Measurements from ENCODE around the gene TAOK1. TPM values are rescaled to one million over a fixed set of nuclear protein-coding genes. Genes with fewer than 3 reads are reported as not detected.

The TAOK1 gene
- total and polyA plus RNA-seq, 9 of the 15 experiments (the other 6 are each of a cell fraction or from before 2014, with no cell fraction given), result 3.2 to 33.1 (median 16.5) TPM

GRCh38 chr17:29430275-29430674 is 40.1 kb downstream of the TAOK1 start (continued):
- TF ChIP-seq ZNF407 (IDR thresholded peaks at IDR 0.05; ENCODE audit: low read depth) (no peak), DIDO1 (tag; IDR thresholded peaks at IDR 0.05; ENCODE audit: low read depth) (no peak)

- Histone ChIP-seq H3K4me2 (ENCODE audit: insufficient read depth, low read length) (no peak overlapping the region), H4K20me1 (replicated peaks; ENCODE audit: control insufficient read depth, insufficient read depth, low read length) (no peaks in the 10 kb centered on the region), H3K9ac (ENCODE audit: insufficient read depth in 1 of 2, low read depth in 2 of 2, low read length in 2 of 2) (peak overlapping the region in 1 of 2 experiments; percentile 33; a peak in 1 of 4 replicates), H3K4me1 (replicated peaks in 1 of 2; ENCODE audit: control insufficient read depth in 2 of 2, insufficient read depth in 2 of 2, low read length in 2 of 2) (peaks cover 0 to 5% of the 10 kb centered on the region in 2 experiments; a peak in 2 of 5 replicates), H2AFZ (ENCODE audit: low read depth, low read length) (no peak overlapping the region), H3K9me1 (ENCODE audit: control insufficient read depth, insufficient read depth, low read length) (no peaks in the 10 kb centered on the region), H3K79me2 (ENCODE audit: control insufficient read depth, insufficient read depth, low read length) (peaks cover 67% of the 10 kb centered on the region), H3K27me3 (ENCODE audit: control insufficient read depth in 2 of 2, insufficient read depth in 2 of 2, low read length in 2 of 2) (no peaks in the 10 kb centered on the region), H3K9me3 (replicated peaks; ENCODE audit: control insufficient read depth, insufficient read depth, low read depth, low read length) (no peaks in the 10 kb centered on the region), H3K4me3 (no peak overlapping the region), H3K36me3 (ENCODE audit: control insufficient read depth, insufficient read depth, low read length) (no peaks in the 10 kb centered on the region), H3K27ac (ENCODE audit: extremely low read depth, low read depth, low read length) (peak overlapping the region; percentile 44; the same call in 2 of the 3 replicates)
- ChIA-PET CTCF (ENCODE audit: low intra/inter-chr PET ratio) (no interaction called here), POLR2A (no interaction called here)
- DNase-seq (ENCODE audit: extremely low read depth in 1 of 4, low spot score in 3 of 4) (peak in 1 of 4 experiments; percentile 29), ATAC-seq (peak; percentile 78), FAIRE-seq (no peak)
- no TSS peak for BruUV-seq (replicated peaks)
- TF ChIP-seq STAG1 (CRISPR knock-in tag; IDR thresholded peaks at IDR 0.05; ENCODE audit: borderline replicate concordance) (no peak), SFPQ (IDR thresholded peaks at IDR 0.05; ENCODE audit: low read depth, low read length) (no peak), PKNOX1 (IDR thresholded peaks at IDR 0.05) (peak; percentile 77), TGIF2 (CRISPR knock-in tag; IDR thresholded peaks at IDR 0.05) (no peak), CHD1 (IDR thresholded peaks at IDR 0.05; ENCODE audit: low read length) (no peak), SPI1 (IDR thresholded peaks at IDR 0.05; ENCODE audit: borderline replicate concordance, low read depth, low read length) (peak; percentile 56; the same call in 1 of the 2 replicates), GABPA (tag; conservative IDR thresholded peaks at IDR 0.05; ENCODE audit: low read depth) (peak; percentile 42; the same call in 1 of the 2 replicates)
- WGBS (ENCODE audit: insufficient coverage, low coverage, missing lambda C conversion rate), result 56% methylated on average over 4 of the region's 4 CpGs
- in situ Hi-C loops (cut with MboI), result no loop called here
- intact Hi-C loops (cut with micrococcal nuclease), result no loop called here
These were observed 43.4 kb downstream of the TAOK1 start for GRCh38 chr17:29433541-29433940.

Data from K562 (cell line).